Gastrocnemius medialis (tissue), 4 donors: Measurements from ENCODE around the gene GPATCH1.

ENCODE experiments used
- POLR2A ChIP-seq, 2 donors: fragments of 450-650 bp; IDR thresholded peaks; one replicate each; pipeline ENCODE4 v1.6.1; 2017; ENCODE audit warnings: antibody characterized with exemption in 2 of 2, mild to moderate bottlenecking in 2 of 2, moderate library complexity in 2 of 2
- TF ChIP-seq, protein P1 (sequence below), 5 experiments: fragments of 450-650 bp in 3 of 5; fragments of 200-600 bp in 2 of 5; sonication (generic) in 2 of 5; IDR thresholded peaks in 4 of 5; conservative IDR thresholded peaks in 1 of 5; 1 replicate in 4 of 5; 2 replicates in 1 of 5; pipeline ENCODE4 v1.5.1; 2016 to 2019; ENCODE audit warnings: antibody characterized with exemption in 5 of 5, mild to moderate bottlenecking in 3 of 5, moderate library complexity in 3 of 5

DNA sequence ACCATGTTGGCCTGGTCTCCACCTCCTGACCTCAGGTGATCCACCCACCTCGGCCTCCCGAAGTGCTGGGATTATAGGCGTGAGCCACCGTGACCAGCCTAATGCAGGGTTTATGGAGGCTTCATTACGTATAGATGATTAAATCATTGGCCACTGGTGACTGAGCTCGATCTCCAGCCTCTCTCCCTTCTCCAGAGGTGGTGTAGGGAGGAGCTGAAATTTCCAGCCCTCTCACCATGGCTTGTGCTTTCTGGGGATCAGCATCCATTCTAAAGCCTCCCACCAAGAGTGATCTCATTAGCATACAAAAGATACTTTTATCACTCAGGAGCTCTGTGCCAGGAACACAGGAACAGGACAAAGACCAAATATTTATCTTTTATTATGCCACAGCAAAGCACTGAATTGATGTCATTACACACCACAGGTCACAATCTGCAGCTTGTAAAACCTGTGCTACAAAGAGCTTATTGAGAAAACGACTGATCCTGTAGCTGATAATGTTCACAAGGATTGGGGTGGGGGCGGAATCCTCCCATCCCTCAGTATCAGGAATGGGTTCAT, 48.7 kb upstream of the GPATCH1 start:
- TF ChIP-seq, protein P1, sequence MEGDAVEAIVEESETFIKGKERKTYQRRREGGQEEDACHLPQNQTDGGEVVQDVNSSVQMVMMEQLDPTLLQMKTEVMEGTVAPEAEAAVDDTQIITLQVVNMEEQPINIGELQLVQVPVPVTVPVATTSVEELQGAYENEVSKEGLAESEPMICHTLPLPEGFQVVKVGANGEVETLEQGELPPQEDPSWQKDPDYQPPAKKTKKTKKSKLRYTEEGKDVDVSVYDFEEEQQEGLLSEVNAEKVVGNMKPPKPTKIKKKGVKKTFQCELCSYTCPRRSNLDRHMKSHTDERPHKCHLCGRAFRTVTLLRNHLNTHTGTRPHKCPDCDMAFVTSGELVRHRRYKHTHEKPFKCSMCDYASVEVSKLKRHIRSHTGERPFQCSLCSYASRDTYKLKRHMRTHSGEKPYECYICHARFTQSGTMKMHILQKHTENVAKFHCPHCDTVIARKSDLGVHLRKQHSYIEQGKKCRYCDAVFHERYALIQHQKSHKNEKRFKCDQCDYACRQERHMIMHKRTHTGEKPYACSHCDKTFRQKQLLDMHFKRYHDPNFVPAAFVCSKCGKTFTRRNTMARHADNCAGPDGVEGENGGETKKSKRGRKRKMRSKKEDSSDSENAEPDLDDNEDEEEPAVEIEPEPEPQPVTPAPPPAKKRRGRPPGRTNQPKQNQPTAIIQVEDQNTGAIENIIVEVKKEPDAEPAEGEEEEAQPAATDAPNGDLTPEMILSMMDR (IDR thresholded peaks at IDR 0.05 in 4 of 5, conservative IDR thresholded peaks at IDR 0.05 in 1 of 5) = no peak
- no peak for TF ChIP-seq POLR2A (IDR thresholded peaks at IDR 0.05)
